ENCODE results near the gene ARAP3. TPM values are rescaled to one million over a fixed set of nuclear protein-coding genes. Genes with fewer than 3 reads are reported as not detected.

Gene ARAP3
- 1.4 and 1.8 TPM in 2 replicates for polyA plus RNA-seq
- 1.2 and 2.1 TPM in 2 replicates for polyA minus RNA-seq

- no peaks in the 10 kb centered on the region for H4K20me1 ChIP-seq (ENCODE audit: insufficient read depth)
- no peaks in the 10 kb centered on the region for H3K27me3 ChIP-seq (ENCODE audit: insufficient read depth, low read depth, low read length)
- no peak within 1 kb of the TSS for H2AFZ ChIP-seq (ENCODE audit: low read depth, low read length)
- no peak within 1 kb of the TSS for H3K4me3 ChIP-seq (ENCODE audit: low read length)
- no peak within 1 kb of the TSS for H3K27ac ChIP-seq (ENCODE audit: low read length)
- H3F3A ChIP-seq (ENCODE audit: insufficient read depth, low read length, poor library complexity, severe bottlenecking) = no peaks in the 10 kb centered on the region
- H3K9ac ChIP-seq (ENCODE audit: low read length) = no peak within 1 kb of the TSS
- no peaks in the 10 kb centered on the region for H3K36me3 ChIP-seq (ENCODE audit: insufficient read depth, low read length)
- no peaks in the 10 kb centered on the region for H3K79me2 ChIP-seq (replicated peaks; ENCODE audit: insufficient read depth, low read length)
- H3K9me2 ChIP-seq (ENCODE audit: insufficient read depth, low read length) = no peaks in the 10 kb centered on the region
- TF ChIP-seq SMC3 (conservative IDR thresholded peaks at IDR 0.05; ENCODE audit: poor library complexity) (no peak), TAF1 (IDR thresholded peaks at IDR 0.05; ENCODE audit: low read depth) (no peak), EZH2 (IDR thresholded peaks at IDR 0.05; ENCODE audit: borderline replicate concordance, insufficient read depth, low read length, poor library complexity, severe bottlenecking) (no peak), EP300 (conservative IDR thresholded peaks at IDR 0.05; ENCODE audit: poor library complexity, severe bottlenecking) (no peak), RAD21 (conservative IDR thresholded peaks at IDR 0.05) (no peak), MXI1 (conservative IDR thresholded peaks at IDR 0.05; ENCODE audit: poor library complexity, severe bottlenecking) (no peak), POLR2AphosphoS5 (IDR thresholded peaks at IDR 0.05) (no peak)
- TF ChIP-seq, protein P1, sequence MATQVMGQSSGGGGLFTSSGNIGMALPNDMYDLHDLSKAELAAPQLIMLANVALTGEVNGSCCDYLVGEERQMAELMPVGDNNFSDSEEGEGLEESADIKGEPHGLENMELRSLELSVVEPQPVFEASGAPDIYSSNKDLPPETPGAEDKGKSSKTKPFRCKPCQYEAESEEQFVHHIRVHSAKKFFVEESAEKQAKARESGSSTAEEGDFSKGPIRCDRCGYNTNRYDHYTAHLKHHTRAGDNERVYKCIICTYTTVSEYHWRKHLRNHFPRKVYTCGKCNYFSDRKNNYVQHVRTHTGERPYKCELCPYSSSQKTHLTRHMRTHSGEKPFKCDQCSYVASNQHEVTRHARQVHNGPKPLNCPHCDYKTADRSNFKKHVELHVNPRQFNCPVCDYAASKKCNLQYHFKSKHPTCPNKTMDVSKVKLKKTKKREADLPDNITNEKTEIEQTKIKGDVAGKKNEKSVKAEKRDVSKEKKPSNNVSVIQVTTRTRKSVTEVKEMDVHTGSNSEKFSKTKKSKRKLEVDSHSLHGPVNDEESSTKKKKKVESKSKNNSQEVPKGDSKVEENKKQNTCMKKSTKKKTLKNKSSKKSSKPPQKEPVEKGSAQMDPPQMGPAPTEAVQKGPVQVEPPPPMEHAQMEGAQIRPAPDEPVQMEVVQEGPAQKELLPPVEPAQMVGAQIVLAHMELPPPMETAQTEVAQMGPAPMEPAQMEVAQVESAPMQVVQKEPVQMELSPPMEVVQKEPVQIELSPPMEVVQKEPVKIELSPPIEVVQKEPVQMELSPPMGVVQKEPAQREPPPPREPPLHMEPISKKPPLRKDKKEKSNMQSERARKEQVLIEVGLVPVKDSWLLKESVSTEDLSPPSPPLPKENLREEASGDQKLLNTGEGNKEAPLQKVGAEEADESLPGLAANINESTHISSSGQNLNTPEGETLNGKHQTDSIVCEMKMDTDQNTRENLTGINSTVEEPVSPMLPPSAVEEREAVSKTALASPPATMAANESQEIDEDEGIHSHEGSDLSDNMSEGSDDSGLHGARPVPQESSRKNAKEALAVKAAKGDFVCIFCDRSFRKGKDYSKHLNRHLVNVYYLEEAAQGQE (IDR thresholded peaks at IDR 0.05; ENCODE audit: borderline replicate concordance) = no peak
- TF ChIP-seq, protein P2, sequence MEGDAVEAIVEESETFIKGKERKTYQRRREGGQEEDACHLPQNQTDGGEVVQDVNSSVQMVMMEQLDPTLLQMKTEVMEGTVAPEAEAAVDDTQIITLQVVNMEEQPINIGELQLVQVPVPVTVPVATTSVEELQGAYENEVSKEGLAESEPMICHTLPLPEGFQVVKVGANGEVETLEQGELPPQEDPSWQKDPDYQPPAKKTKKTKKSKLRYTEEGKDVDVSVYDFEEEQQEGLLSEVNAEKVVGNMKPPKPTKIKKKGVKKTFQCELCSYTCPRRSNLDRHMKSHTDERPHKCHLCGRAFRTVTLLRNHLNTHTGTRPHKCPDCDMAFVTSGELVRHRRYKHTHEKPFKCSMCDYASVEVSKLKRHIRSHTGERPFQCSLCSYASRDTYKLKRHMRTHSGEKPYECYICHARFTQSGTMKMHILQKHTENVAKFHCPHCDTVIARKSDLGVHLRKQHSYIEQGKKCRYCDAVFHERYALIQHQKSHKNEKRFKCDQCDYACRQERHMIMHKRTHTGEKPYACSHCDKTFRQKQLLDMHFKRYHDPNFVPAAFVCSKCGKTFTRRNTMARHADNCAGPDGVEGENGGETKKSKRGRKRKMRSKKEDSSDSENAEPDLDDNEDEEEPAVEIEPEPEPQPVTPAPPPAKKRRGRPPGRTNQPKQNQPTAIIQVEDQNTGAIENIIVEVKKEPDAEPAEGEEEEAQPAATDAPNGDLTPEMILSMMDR (IDR thresholded peaks at IDR 0.05; ENCODE audit: poor library complexity, severe bottlenecking) = no peak
- H3K4me2 ChIP-seq (ENCODE audit: low read length) = no peak within 1 kb of the TSS
- no peaks in the 10 kb centered on the region for H3K9me3 ChIP-seq (ENCODE audit: low read length)
Measured at GRCh38 chr5:141681695-141682641, at the start of gene ARAP3. Gene ARAP3 (minus strand): TSS chr5:141682230. CDS start chr5:141680486, 1,744 bp downstream.

GRCh38 chr5:141729387-141730006 lies 47.5 kb upstream of the ARAP3 start:
- no peak overlapping the region for H2AFZ ChIP-seq (ENCODE audit: low read depth, low read length)
- H3K36me3 ChIP-seq (ENCODE audit: insufficient read depth, low read length) = no peaks in the 10 kb centered on the region
- no peak overlapping the region for H3K27ac ChIP-seq (ENCODE audit: low read length)
- H3K9ac ChIP-seq (ENCODE audit: low read length) = no peak overlapping the region
- no peaks in the 10 kb centered on the region for H3K79me2 ChIP-seq (replicated peaks; ENCODE audit: insufficient read depth, low read length)
- H3K9me2 ChIP-seq (ENCODE audit: insufficient read depth, low read length) = no peaks in the 10 kb centered on the region
- no peak for TF ChIP-seq EZH2 (IDR thresholded peaks at IDR 0.05; ENCODE audit: borderline replicate concordance, insufficient read depth, low read length, poor library complexity, severe bottlenecking)
- no peak for TF ChIP-seq TAF1 (IDR thresholded peaks at IDR 0.05; ENCODE audit: low read depth)
- no peak for TF ChIP-seq MXI1 (conservative IDR thresholded peaks at IDR 0.05; ENCODE audit: poor library complexity, severe bottlenecking)
- no peak for TF ChIP-seq RAD21 (conservative IDR thresholded peaks at IDR 0.05)
- TF ChIP-seq EP300 (conservative IDR thresholded peaks at IDR 0.05; ENCODE audit: poor library complexity, severe bottlenecking) = no peak
- no peak for TF ChIP-seq POLR2AphosphoS5 (IDR thresholded peaks at IDR 0.05)
- TF ChIP-seq, protein P2 (IDR thresholded peaks at IDR 0.05; ENCODE audit: poor library complexity, severe bottlenecking) = no peak
- TF ChIP-seq, protein P1 (IDR thresholded peaks at IDR 0.05; ENCODE audit: borderline replicate concordance) = no peak
- no peak for TF ChIP-seq SMC3 (conservative IDR thresholded peaks at IDR 0.05; ENCODE audit: poor library complexity)
- no peaks in the 10 kb centered on the region for H3F3A ChIP-seq (ENCODE audit: insufficient read depth, low read length, poor library complexity, severe bottlenecking)
- H4K20me1 ChIP-seq (ENCODE audit: insufficient read depth) = no peaks in the 10 kb centered on the region
- H3K27me3 ChIP-seq (ENCODE audit: insufficient read depth, low read depth, low read length) = no peaks in the 10 kb centered on the region
- H3K4me2 ChIP-seq (ENCODE audit: low read length) = no peak overlapping the region
- H3K9me3 ChIP-seq (ENCODE audit: low read length) = no peaks in the 10 kb centered on the region
- H3K4me3 ChIP-seq (ENCODE audit: low read length) = no peak overlapping the region
